Thyroid gland (tissue), 4 donors: ENCODE data around the gene GID8. TPM values are rescaled to one million over a fixed set of nuclear protein-coding genes. Genes with fewer than 3 reads are reported as not detected.

ENCODE experiments used
- DNase-seq, 2 donors: peaks; one replicate each; pipeline ENCODE4 v3.0.0-alpha.2; 2019
- H3K27ac ChIP-seq, 3 donors: fragments of 200-600 bp; sonication (generic); 1 replicate in 2 of 3; 2 replicates in 1 of 3; pipeline ENCODE4 v1.5.1; 2016 to 2019; ENCODE audit warnings: mild to moderate bottlenecking in 1 of 3, moderate library complexity in 1 of 3
- H3K27me3 ChIP-seq: fragments of 200-600 bp; sonication (generic); one replicate; pipeline ENCODE4 v1.5.1; 2019
- H3K36me3 ChIP-seq, 2 donors: fragments of 200-600 bp; sonication (generic); one replicate each; pipeline ENCODE4 v1.5.1; 2016 to 2019
- H3K4me1 ChIP-seq, 2 donors: fragments of 200-600 bp; sonication (generic); one replicate each; pipeline ENCODE4 v1.5.1; 2017 to 2019
- H3K4me3 ChIP-seq, 3 donors: fragments of 200-600 bp; sonication (generic); replicated peaks in 1 of 3; 1 replicate in 2 of 3; 2 replicates in 1 of 3; pipeline ENCODE4 v1.5.1; 2016; ENCODE audit warnings: mild to moderate bottlenecking in 1 of 3
- H3K9me3 ChIP-seq: fragments of 200-600 bp; sonication (generic); one replicate; pipeline ENCODE4 v1.5.1; 2017
- POLR2A ChIP-seq, 2 donors: fragments of 450-650 bp; IDR thresholded peaks; one replicate each; pipeline ENCODE4 v1.6.1; 2017; ENCODE audit warnings: antibody characterized with exemption in 2 of 2, mild to moderate bottlenecking in 2 of 2, moderate library complexity in 1 of 2
- WGBS, 2 donors: methylation state at CpG; one replicate each; pipeline ENCODE4 v1.1.5; 2017; 5-methylcytosine and 5-hydroxymethylcytosine counted together
- intact Hi-C: fragments of 100-400 bp; cut with DNase I; formaldehyde crosslinking; loops from one replicate; pipeline ENCODE4 v1.15.1; 2023
- total RNA-seq, 4 donors: library from RNA; depleted of rRNA; stranded (reverse); fragments of >200 nt; gene quantifications; one replicate each; pipeline ENCODE4 v1.2.3, GENCODE V29; 2016
- TF ChIP-seq, protein P1 (sequence below), 6 experiments: fragments of 200-600 bp in 3 of 6; fragments of 450-650 bp in 3 of 6; sonication (generic) in 3 of 6; IDR thresholded peaks; one replicate each; pipeline ENCODE4 v1.5.1; 2016 to 2019; ENCODE audit warnings: antibody characterized with exemption in 6 of 6, mild to moderate bottlenecking in 2 of 6, inconsistent platforms in 1 of 6, moderate library complexity in 1 of 6

GID8 gene
- total RNA-seq, 4 donors from 2014 or later = 30.3 to 38.5 (median 34.5) TPM

- Histone ChIP-seq H3K27ac (no peak overlapping the region), H3K4me3 (no peak overlapping the region), H3K9me3 (no peaks in the 10 kb centered on the region), H3K36me3 (no peaks in the 10 kb centered on the region), H3K4me1 (no peaks in the 10 kb centered on the region), H3K27me3 (no peaks in the 10 kb centered on the region)
- 67 to 71% methylated on average over 6 of the region's 6 CpGs for WGBS, 2 donors
- intact Hi-C loops = no loop called here
- no peak for DNase-seq
- TF ChIP-seq POLR2A (IDR thresholded peaks at IDR 0.05) = no peak
- TF ChIP-seq, protein P1, sequence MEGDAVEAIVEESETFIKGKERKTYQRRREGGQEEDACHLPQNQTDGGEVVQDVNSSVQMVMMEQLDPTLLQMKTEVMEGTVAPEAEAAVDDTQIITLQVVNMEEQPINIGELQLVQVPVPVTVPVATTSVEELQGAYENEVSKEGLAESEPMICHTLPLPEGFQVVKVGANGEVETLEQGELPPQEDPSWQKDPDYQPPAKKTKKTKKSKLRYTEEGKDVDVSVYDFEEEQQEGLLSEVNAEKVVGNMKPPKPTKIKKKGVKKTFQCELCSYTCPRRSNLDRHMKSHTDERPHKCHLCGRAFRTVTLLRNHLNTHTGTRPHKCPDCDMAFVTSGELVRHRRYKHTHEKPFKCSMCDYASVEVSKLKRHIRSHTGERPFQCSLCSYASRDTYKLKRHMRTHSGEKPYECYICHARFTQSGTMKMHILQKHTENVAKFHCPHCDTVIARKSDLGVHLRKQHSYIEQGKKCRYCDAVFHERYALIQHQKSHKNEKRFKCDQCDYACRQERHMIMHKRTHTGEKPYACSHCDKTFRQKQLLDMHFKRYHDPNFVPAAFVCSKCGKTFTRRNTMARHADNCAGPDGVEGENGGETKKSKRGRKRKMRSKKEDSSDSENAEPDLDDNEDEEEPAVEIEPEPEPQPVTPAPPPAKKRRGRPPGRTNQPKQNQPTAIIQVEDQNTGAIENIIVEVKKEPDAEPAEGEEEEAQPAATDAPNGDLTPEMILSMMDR (IDR thresholded peaks at IDR 0.05) = no peak
Observed at GRCh38 chr20:62991863-62992262, 53.9 kb downstream of the GID8 start.

GRCh38 chr20:62993856-62994494 is 56.0 kb downstream of the GID8 start:
- intact Hi-C loops = no loop called here
- H3K4me3 ChIP-seq = no peak overlapping the region
- H3K4me1 ChIP-seq = no peaks in the 10 kb centered on the region
- no peaks in the 10 kb centered on the region for H3K36me3 ChIP-seq
- H3K9me3 ChIP-seq = no peaks in the 10 kb centered on the region
- DNase-seq = no peak
- no peaks in the 10 kb centered on the region for H3K27me3 ChIP-seq
- WGBS, 2 donors = 83 to 90% methylated on average over 20 to 23 of the region's 23 CpGs
- no peak for TF ChIP-seq POLR2A (IDR thresholded peaks at IDR 0.05)
- TF ChIP-seq, protein P1 (IDR thresholded peaks at IDR 0.05) = no peak
- no peak overlapping the region for H3K27ac ChIP-seq

DNA sequence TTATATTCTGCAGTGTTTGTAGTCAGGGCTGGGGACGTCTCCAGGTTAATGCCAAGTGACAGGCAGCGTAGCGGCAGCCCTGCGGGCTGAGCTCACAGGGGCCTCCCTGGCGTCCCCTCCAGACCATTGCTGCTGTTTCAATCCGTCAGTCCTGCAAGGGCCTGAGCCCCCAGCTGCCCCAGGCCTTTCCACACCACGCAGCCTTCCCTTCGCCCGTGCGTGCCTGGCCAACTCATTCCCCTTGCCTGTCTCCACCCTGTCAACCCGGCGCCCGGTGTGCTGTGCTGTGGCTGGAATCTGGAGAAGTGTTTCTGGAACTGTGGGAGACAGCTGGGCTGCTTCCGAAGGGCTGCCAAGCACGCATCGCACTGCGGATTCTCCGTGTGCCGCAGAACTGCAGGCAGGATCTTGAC is 56.9 kb downstream of the GID8 start:
- no peak overlapping the region for H3K27ac ChIP-seq
- H3K36me3 ChIP-seq = no peaks in the 10 kb centered on the region
- TF ChIP-seq, protein P1 (IDR thresholded peaks at IDR 0.05) = no peak
- TF ChIP-seq POLR2A (IDR thresholded peaks at IDR 0.05) = no peak
- no peak overlapping the region for H3K4me3 ChIP-seq
- WGBS, 2 donors = 75 to 76% methylated on average over 11 to 19 of the region's 19 CpGs
- DNase-seq = no peak
- no peaks in the 10 kb centered on the region for H3K27me3 ChIP-seq
- no peaks in the 10 kb centered on the region for H3K4me1 ChIP-seq
- intact Hi-C loops = no loop called here
- H3K9me3 ChIP-seq = no peaks in the 10 kb centered on the region

DNA sequence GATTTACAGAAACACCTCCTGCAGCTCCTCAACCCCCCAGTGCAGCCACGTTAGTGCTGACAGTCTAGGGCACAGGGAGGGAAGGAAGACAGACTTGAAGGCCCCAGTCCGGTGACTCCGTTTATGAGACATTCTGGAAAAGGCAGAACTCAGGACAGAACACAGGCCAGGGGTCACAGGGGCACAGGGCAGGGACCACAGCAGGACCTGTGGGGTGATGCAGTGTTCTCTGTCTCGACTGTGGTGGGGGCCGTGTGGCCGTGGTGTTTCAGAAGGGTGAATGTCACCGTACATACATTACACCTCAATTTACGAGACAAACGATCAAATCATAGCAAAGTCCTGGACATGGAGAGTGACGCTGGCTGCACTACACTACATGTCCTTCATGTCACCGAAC is 57.5 kb downstream of the GID8 start:
- no peak overlapping the region for H3K4me3 ChIP-seq
- 69 to 73% methylated on average over 6 to 11 of the region's 11 CpGs for WGBS, 2 donors
- no peak overlapping the region for H3K27ac ChIP-seq
- intact Hi-C loops = no loop called here
- H3K27me3 ChIP-seq = no peaks in the 10 kb centered on the region
- H3K9me3 ChIP-seq = no peaks in the 10 kb centered on the region
- H3K36me3 ChIP-seq = no peaks in the 10 kb centered on the region
- no peaks in the 10 kb centered on the region for H3K4me1 ChIP-seq
- TF ChIP-seq, protein P1 (IDR thresholded peaks at IDR 0.05) = no peak
- TF ChIP-seq POLR2A (IDR thresholded peaks at IDR 0.05) = no peak
- no peak for DNase-seq

DNA sequence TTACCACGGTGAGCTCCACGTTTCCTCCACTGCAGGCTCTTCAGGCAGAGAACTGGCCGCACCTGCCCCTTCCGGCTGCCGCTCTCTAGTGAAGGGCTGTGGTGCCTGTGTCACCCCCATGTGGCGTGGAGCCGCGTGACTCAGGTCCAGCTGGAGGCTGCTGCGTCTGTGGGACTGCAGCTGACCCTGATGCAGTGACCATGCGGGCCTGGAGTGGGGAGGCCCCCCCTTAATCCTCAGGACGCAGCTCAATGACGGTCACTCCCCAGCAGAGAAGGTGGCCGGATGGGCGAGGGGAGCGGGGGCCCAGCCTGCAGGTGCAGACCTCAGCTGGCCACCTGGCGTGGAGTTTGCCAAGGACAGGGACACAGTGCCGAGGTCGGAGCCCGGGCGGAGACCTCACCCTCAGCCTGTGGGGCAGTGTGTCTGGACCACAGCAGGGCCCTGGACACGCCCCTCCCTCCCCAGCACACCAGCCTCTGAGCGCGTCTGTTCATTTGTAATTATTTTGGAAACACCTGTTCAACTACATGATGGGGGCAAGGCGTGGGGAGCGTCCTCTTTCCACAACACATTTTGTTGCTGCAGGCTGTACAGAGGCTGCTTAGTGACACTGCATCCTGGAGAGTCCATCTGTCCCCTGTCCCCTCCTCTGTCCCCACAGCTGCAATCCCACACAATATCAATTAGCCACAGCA is 58.1 kb downstream of the GID8 start:
- Histone ChIP-seq H3K27me3 (no peaks in the 10 kb centered on the region), H3K4me3 (no peak overlapping the region), H3K27ac (no peak overlapping the region), H3K4me1 (no peaks in the 10 kb centered on the region), H3K36me3 (no peaks in the 10 kb centered on the region), H3K9me3 (no peaks in the 10 kb centered on the region)
- intact Hi-C loops = no loop called here
- TF ChIP-seq, protein P1 (IDR thresholded peaks at IDR 0.05) = no peak
- WGBS, 2 donors = 69 to 81% methylated on average over 9 to 17 of the region's 25 CpGs
- no peak for DNase-seq
